ENCODE measurements around the gene SUN3.

DNA sequence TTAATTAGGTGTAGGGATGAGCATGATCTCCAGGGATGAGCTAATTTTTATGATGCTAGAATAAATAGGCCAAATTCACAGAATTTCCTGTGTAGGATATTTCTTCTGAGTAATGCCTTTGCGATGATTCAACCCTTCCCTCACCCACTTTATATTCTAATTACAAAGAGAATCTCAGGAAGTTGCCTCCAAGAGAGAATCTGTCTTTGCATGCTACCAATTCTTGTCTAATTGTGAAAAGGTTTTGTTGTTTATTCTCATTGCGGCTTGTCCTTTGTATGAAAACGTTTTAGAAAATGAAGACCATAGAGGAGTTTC, 12.7 kb upstream of the SUN3 start:
- TF ChIP-seq, protein P1, sequence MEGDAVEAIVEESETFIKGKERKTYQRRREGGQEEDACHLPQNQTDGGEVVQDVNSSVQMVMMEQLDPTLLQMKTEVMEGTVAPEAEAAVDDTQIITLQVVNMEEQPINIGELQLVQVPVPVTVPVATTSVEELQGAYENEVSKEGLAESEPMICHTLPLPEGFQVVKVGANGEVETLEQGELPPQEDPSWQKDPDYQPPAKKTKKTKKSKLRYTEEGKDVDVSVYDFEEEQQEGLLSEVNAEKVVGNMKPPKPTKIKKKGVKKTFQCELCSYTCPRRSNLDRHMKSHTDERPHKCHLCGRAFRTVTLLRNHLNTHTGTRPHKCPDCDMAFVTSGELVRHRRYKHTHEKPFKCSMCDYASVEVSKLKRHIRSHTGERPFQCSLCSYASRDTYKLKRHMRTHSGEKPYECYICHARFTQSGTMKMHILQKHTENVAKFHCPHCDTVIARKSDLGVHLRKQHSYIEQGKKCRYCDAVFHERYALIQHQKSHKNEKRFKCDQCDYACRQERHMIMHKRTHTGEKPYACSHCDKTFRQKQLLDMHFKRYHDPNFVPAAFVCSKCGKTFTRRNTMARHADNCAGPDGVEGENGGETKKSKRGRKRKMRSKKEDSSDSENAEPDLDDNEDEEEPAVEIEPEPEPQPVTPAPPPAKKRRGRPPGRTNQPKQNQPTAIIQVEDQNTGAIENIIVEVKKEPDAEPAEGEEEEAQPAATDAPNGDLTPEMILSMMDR (conservative IDR thresholded peaks at IDR 0.05; ENCODE audit: low read depth, low read length), result no peak
- TF ChIP-seq EZH2 (IDR thresholded peaks at IDR 0.05; ENCODE audit: low read length, unreplicated experiment), result no peak
- no peak for TF ChIP-seq EZH2phosphoT487 (IDR thresholded peaks at IDR 0.05; ENCODE audit: borderline replicate concordance, low read length)
